LNCaP clone FGC (cell line): ENCODE results near the gene PAK6.

Experiments
- DNase-seq: peaks from one replicate; pipeline ENCODE4 v3.0.0-alpha.2; 2011; ENCODE audit warnings: low read depth
- H3K4me3 ChIP-seq: 2 replicates; pipeline ENCODE4 v1.5.1; 2011; ENCODE audit warnings: mild to moderate bottlenecking, low read depth, low read length, control low read depth
- TF ChIP-seq, protein P1 (sequence below): IDR thresholded peaks from 2 replicates; pipeline ENCODE4 v1.5.1; 2012; ENCODE audit warnings: mild to moderate bottlenecking; ENCODE audit not compliant: control insufficient read depth, insufficient read depth; ENCODE audit errors: extremely low read depth

The PAK6 gene

DNA sequence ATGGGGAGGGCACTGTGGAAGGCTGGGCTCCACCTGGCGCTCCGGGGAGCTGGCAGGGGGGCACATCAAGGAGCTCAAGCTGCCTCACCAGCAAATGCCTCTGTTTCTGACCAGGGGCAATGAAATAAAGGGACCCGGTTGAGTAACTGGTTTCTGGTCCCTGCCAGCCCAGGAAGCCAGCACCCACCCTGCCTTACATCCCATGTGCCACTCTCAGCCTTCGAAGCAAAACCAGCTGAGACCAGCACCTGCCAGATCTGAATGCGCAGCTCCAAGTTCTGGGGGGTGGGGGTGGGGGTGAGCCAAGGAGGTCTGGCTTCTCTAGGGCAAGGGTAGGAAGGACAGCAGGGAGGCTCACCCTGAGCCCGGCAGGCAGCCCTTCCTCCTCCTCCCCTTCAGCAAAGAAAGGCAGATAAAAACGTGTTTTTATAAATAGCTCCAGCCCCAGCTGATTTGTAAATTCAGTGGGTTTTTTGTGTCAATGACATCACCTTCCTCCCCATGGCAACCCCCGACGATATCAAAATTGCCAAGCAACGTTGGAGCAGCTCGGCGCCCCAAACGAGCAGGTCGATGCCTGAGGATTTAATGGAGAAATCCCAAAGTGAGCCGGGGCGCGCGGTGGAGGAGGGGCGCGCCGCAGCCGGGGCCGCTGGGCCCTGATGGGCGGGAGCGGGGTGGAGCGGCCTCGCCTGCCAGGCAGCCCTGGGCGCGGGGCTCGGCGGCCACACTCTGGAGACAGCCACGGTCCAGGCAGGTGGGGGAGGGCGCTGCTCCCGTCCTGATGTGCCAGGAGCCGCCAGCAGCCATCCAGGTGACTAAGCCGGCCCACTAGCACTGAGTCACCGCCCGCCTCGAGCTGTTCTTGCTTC lies at the start of gene PAK6:
PAK6 (plus strand) TSS at position 532 of the 872 bp plus-strand sequence. CDS start 25,723 bp downstream, outside the sequence.
- TF ChIP-seq, protein P1, sequence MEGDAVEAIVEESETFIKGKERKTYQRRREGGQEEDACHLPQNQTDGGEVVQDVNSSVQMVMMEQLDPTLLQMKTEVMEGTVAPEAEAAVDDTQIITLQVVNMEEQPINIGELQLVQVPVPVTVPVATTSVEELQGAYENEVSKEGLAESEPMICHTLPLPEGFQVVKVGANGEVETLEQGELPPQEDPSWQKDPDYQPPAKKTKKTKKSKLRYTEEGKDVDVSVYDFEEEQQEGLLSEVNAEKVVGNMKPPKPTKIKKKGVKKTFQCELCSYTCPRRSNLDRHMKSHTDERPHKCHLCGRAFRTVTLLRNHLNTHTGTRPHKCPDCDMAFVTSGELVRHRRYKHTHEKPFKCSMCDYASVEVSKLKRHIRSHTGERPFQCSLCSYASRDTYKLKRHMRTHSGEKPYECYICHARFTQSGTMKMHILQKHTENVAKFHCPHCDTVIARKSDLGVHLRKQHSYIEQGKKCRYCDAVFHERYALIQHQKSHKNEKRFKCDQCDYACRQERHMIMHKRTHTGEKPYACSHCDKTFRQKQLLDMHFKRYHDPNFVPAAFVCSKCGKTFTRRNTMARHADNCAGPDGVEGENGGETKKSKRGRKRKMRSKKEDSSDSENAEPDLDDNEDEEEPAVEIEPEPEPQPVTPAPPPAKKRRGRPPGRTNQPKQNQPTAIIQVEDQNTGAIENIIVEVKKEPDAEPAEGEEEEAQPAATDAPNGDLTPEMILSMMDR = no peak
- no peak for DNase-seq

DNA sequence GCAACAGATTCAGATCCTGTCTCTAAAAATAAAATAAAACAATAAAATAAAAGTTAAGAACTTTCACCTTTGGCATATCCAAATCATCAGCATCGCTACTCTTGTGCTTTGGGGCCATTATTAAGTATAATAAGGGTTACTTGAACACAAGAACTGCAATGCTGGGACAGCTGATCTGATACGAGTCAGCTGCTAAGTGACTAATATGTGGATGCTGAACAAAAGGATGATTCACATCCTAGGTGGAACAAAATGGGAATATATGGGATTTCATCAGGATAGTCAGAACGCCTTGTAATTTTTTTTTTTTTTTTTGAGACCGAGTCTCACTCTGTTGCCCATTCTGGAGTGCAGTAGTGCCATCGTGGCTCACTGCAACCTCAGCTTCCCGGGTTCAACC lies 48.3 kb upstream of the PAK6 start:
- TF ChIP-seq, protein P1 = no peak
- no peak overlapping the region for H3K4me3 ChIP-seq
- DNase-seq = no peak

More for the DNA sequence above, at the start of gene PAK6:
- no peak within 1 kb of the TSS for H3K4me3 ChIP-seq

DNA sequence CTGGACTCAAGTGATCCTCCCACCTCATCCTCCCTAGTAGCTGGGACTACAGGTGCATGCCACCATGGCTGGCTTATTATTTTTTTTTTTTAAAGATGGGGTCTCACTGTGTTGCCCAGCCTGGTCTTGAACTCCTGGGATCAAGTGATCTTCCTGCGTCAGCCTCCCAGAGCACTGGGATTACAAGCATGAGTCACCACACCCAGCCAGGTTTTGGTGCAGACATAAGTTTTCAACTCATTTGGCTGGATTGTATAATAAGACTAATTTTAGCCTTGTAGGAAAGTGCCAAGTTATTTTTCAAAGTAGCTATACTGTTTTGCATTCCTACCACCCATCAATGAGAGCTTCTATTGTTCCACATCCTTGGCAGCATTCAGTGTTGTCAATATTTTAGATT lies 45.9 kb upstream of the PAK6 start:
- no peak overlapping the region for H3K4me3 ChIP-seq
- DNase-seq = no peak
- TF ChIP-seq, protein P1 = no peak

DNA sequence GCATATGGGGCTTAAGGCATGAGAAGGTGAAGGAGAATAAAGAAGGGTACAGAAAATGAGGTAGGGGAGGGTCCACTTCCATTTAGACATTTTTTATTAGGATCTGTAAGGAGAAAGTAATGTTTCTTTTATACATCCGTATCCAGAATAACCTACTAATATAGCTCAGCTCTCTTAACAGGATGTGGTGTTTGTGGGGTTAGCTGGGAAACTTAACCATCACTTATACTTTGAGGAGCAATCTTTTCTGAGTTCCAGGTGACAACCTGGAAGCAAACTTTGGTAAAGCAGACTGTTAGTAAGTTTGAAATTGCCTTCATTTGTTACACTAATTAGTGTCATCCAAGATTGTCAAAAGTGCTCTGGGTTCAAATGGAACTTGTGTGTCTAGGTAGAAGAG lies 41.4 kb upstream of the PAK6 start:
- DNase-seq = no peak
- TF ChIP-seq, protein P1 = no peak
- no peak overlapping the region for H3K4me3 ChIP-seq

DNA sequence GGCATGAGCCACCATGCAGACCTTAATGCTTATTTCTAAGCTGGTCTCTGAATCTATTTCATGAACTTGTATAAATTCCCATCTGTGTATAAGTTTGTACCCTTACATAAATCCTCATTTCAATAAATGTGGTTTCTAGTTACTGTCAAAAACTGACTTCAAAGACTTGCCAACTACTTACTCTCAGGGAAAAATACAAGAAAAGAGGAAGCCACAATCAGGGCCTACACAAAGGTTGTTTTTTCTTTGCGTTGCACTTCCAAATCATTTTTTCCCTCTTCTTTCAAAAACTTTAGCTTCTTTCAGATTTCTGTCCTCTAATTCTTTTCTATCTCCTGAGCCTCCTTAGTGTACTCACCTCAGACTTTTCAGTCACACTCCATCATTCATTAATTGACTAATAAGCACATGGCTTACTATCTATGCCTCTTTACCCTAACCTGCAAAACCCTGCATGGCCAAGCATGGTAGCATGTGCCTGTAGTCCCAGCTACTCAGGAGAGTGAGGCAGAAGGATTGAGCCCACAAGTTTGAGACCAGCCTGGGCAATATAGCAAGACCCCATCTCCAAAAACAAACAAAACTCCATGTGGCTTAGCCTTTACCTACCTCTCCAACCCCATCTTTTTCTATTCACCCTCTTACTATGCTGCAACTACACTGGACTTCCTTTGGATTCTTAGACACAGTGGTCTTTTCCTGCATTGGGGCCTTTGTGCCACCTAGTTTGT lies 40.3 kb upstream of the PAK6 start:
- TF ChIP-seq, protein P1 = no peak
- no peak overlapping the region for H3K4me3 ChIP-seq
- no peak for DNase-seq

DNA sequence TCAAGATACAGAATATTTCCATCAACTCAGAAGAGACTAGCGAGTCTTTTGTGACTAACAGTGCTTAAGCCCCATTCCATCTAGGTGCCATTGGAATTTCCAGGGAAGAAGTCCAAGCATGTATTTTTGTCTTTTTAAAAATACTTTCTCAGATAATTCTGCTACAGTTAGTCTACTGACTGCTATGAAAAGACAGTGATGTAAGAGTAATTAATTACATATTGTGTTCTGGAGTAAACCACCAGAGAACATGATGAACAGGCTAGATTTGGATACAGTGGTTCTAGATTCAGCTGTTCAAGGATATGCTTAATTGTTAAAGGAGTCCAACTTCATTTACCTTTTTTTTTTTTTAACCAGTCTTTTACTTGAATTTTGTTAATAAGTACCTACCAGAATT lies 34.8 kb upstream of the PAK6 start:
- TF ChIP-seq, protein P1 = no peak
- no peak for DNase-seq
- H3K4me3 ChIP-seq = no peak overlapping the region
